ENCODE data around the gene NAALADL2. TPM values are rescaled to one million over a fixed set of nuclear protein-coding genes. Genes with fewer than 3 reads are reported as not detected.
"Not testable (repeated sequence)": the region's sequence is repeated elsewhere in the genome, so short reads cannot be mapped to it uniquely, and the experiment has no call there.

The NAALADL2 gene
- polyA plus RNA-seq, 3 donors: not detected

DNA sequence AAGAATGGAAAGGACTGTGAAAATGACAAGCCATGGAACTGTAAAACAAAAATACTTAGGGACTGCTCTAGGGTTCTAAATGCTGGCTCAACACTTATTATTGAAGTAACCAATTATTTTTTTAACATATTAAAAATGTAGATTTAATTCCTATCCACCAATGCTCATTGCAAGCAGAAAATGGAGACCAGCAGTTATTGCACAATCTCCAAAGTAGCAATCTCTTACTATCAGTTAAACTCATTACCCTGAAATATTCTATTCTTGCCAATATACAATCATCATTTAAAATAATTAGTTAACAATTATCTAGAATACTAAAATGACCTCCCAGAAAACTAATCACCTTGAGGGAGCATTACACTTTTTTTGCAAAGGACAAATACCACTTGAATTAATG lies 499.8 kb downstream of the NAALADL2 start:
- intact Hi-C loops (cut with micrococcal nuclease): no loop called here
- Histone ChIP-seq H4K20me1 (ENCODE audit: insufficient read depth, low read length) (no peaks in the 10 kb centered on the region), H3K27me3 (ENCODE audit: control insufficient read depth in 2 of 2, insufficient read depth in 2 of 2, low read length in 2 of 2) (no peaks in the 10 kb centered on the region), H3K27ac (ENCODE audit: low read depth in 1 of 2, low read length in 2 of 2) (no peak overlapping the region), H3K9ac (ENCODE audit: insufficient read depth, low read length, poor library complexity, severe bottlenecking) (no peak overlapping the region), H2AFZ (ENCODE audit: insufficient read depth, low read depth, low read length, poor library complexity, severe bottlenecking) (no peak overlapping the region), H3K4me1 (ENCODE audit: control insufficient read depth in 1 of 2, insufficient read depth in 2 of 2, low read length in 2 of 2) (no peaks in the 10 kb centered on the region), H3K4me2 (replicated peaks; ENCODE audit: extremely low read depth, low read length, poor library complexity, severe bottlenecking) (no peak overlapping the region), H3K79me2 (ENCODE audit: insufficient read depth, low read length) (no peaks in the 10 kb centered on the region), H3K9me3 (replicated peaks in 1 of 2; ENCODE audit: control insufficient read depth in 1 of 2, insufficient read depth in 1 of 2, low read length in 2 of 2) (no peaks in the 10 kb centered on the region), H3K4me3 (replicated peaks in 1 of 3; ENCODE audit: low read depth in 2 of 3, low read length in 3 of 3) (no peak overlapping the region), H3K36me3 (replicated peaks in 1 of 2; ENCODE audit: control insufficient read depth in 1 of 2, insufficient read depth in 2 of 2, low read length in 2 of 2) (no peaks in the 10 kb centered on the region)
- DNase-seq: no peak
- no peaks in the 10 kb centered on the region for H3K4me1 Mint-ChIP-seq
- TF ChIP-seq, protein P1, sequence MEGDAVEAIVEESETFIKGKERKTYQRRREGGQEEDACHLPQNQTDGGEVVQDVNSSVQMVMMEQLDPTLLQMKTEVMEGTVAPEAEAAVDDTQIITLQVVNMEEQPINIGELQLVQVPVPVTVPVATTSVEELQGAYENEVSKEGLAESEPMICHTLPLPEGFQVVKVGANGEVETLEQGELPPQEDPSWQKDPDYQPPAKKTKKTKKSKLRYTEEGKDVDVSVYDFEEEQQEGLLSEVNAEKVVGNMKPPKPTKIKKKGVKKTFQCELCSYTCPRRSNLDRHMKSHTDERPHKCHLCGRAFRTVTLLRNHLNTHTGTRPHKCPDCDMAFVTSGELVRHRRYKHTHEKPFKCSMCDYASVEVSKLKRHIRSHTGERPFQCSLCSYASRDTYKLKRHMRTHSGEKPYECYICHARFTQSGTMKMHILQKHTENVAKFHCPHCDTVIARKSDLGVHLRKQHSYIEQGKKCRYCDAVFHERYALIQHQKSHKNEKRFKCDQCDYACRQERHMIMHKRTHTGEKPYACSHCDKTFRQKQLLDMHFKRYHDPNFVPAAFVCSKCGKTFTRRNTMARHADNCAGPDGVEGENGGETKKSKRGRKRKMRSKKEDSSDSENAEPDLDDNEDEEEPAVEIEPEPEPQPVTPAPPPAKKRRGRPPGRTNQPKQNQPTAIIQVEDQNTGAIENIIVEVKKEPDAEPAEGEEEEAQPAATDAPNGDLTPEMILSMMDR (IDR thresholded peaks at IDR 0.05): no peak
- peaks cover 0 to 10% (median 0%) of the 10 kb centered on the region in 7 donors for H3K9me3 Mint-ChIP-seq
- H3K27ac Mint-ChIP-seq: no peak overlapping the region
- no peaks in the 10 kb centered on the region for H3K27me3 Mint-ChIP-seq (ENCODE audit: low read depth in 3 of 3)
- no peak overlapping the region for H3K4me3 Mint-ChIP-seq
- no peaks in the 10 kb centered on the region for H3K36me3 Mint-ChIP-seq

DNA sequence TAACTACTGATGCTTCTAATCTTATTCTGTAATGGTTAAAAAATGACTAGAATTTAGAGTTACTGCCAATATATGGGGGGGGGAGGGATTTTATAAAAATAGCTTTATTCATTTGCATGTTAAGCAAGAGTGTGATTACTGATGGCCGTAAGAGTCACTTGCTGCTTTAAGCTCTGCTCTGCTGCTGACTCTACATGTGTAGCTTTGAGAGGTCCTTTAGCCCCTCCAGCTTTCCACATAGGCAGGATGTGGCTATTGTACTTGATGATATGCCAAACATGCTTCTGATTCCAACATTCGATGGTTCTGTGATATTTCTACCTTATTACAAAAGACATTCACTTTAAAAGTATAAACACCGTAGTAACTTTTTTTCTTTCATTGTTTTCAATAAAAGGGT lies 511.3 kb downstream of the NAALADL2 start:
- H3K4me3 Mint-ChIP-seq; H3K9me3 ChIP-seq (replicated peaks in 1 of 2; ENCODE audit: control insufficient read depth in 1 of 2, insufficient read depth in 1 of 2, low read length in 2 of 2); H3K27me3 ChIP-seq (ENCODE audit: control insufficient read depth in 2 of 2, insufficient read depth in 2 of 2, low read length in 2 of 2); H3K4me1 Mint-ChIP-seq; intact Hi-C loops (cut with micrococcal nuclease); H4K20me1 ChIP-seq (ENCODE audit: insufficient read depth, low read length); H3K4me2 ChIP-seq (replicated peaks; ENCODE audit: extremely low read depth, low read length, poor library complexity, severe bottlenecking); H3K27ac Mint-ChIP-seq; H3K79me2 ChIP-seq (ENCODE audit: insufficient read depth, low read length); H3K9me3 Mint-ChIP-seq; H2AFZ ChIP-seq (ENCODE audit: insufficient read depth, low read depth, low read length, poor library complexity, severe bottlenecking); H3K36me3 ChIP-seq (replicated peaks in 1 of 2; ENCODE audit: control insufficient read depth in 1 of 2, insufficient read depth in 2 of 2, low read length in 2 of 2); H3K4me1 ChIP-seq (ENCODE audit: control insufficient read depth in 1 of 2, insufficient read depth in 2 of 2, low read length in 2 of 2); H3K4me3 ChIP-seq (replicated peaks in 1 of 3; ENCODE audit: low read depth in 2 of 3, low read length in 3 of 3); H3K27ac ChIP-seq (ENCODE audit: low read depth in 1 of 2, low read length in 2 of 2); H3K36me3 Mint-ChIP-seq; H3K9ac ChIP-seq (ENCODE audit: insufficient read depth, low read length, poor library complexity, severe bottlenecking); DNase-seq; H3K27me3 Mint-ChIP-seq (ENCODE audit: low read depth in 3 of 3): not testable (repeated sequence)
- 60% methylated on average over 1 of the region's 3 CpGs for WGBS (ENCODE audit: insufficient coverage)

DNA sequence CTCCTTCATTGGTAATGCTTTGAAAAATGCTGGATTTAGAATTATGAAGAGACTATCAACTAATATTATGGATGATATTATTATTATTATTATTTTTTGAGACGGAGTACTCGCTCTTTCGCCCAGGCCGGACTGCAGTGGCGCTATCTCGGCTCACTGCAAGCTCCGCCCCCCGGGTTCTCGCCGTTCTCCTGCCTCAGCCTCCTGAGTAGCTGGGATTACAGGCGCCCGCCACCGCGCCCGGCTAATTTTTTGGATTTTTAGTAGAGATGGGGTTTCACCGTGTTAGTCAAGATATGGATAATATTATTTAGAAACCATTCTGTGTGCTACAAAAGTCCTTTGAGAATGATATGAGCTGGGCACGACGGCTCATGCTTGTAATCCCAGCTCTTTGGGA lies 512.1 kb downstream of the NAALADL2 start:
- intact Hi-C loops (cut with micrococcal nuclease); H4K20me1 ChIP-seq (ENCODE audit: insufficient read depth, low read length); H3K36me3 ChIP-seq (replicated peaks in 1 of 2; ENCODE audit: control insufficient read depth in 1 of 2, insufficient read depth in 2 of 2, low read length in 2 of 2); H2AFZ ChIP-seq (ENCODE audit: insufficient read depth, low read depth, low read length, poor library complexity, severe bottlenecking); H3K27me3 ChIP-seq (ENCODE audit: control insufficient read depth in 2 of 2, insufficient read depth in 2 of 2, low read length in 2 of 2); DNase-seq; H3K9me3 ChIP-seq (replicated peaks in 1 of 2; ENCODE audit: control insufficient read depth in 1 of 2, insufficient read depth in 1 of 2, low read length in 2 of 2); H3K36me3 Mint-ChIP-seq; H3K79me2 ChIP-seq (ENCODE audit: insufficient read depth, low read length); H3K9ac ChIP-seq (ENCODE audit: insufficient read depth, low read length, poor library complexity, severe bottlenecking); H3K4me3 ChIP-seq (replicated peaks in 1 of 3; ENCODE audit: low read depth in 2 of 3, low read length in 3 of 3); H3K27me3 Mint-ChIP-seq (ENCODE audit: low read depth in 3 of 3); H3K4me1 ChIP-seq (ENCODE audit: control insufficient read depth in 1 of 2, insufficient read depth in 2 of 2, low read length in 2 of 2); H3K4me1 Mint-ChIP-seq; H3K27ac Mint-ChIP-seq; H3K27ac ChIP-seq (ENCODE audit: low read depth in 1 of 2, low read length in 2 of 2); H3K9me3 Mint-ChIP-seq; H3K4me2 ChIP-seq (replicated peaks; ENCODE audit: extremely low read depth, low read length, poor library complexity, severe bottlenecking); H3K4me3 Mint-ChIP-seq: not testable (repeated sequence)
- 100% methylated on average over 2 of the region's 18 CpGs for WGBS (ENCODE audit: insufficient coverage)

Data from CD14-positive monocyte (primary cell).